Cerebellar cortex (tissue), 1 donor: ENCODE data around the gene VN1R5.

Experiments
- DNase-seq: peaks from one replicate; pipeline ENCODE4 v3.0.0-alpha.2; 2015; ENCODE audit warnings: low spot score

VN1R5 gene

DNA sequence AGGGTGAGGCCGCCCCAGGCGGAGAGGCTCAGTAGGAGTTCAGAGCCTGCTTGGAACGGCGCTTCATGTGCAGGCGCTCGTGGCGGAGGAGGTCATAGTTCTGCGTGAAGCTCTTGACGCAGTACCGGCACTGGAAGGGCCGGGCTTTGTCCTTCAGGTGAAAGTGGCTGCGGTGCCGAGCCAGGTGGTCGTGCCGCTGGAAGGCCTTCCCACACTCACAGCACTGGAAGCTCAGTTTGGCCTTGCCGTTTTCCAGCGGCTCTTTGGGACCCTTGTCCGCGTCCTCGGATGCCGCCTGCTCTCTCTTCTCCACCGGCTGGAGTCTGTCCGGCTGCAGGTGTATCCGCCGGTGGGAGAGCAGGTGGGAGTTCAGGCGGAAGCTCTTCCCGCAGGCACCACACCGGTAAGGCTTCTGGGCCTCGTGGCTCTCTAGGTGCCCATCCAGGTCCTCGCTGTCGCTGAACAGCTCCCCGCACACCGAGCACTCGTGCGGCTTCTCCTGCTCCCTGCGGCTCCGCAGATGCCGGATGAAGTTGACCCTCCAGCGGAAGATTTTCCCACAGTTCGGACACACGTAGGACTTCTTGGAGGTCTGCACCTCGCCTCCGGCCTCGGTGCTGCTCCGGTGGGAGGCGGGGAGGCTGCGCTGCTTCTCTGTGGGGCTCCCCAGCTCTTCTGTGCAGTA is 44.8 kb downstream of the VN1R5 start:
- no peak for DNase-seq

GRCh38 chr1:247301176-247301540 is 45.3 kb downstream of the VN1R5 start:
- DNase-seq, result no peak

- DNase-seq, result no peak
Observed at GRCh38 chr1:247303216-247303615, 47.3 kb downstream of the VN1R5 start.

- no peak for DNase-seq
Observed at GRCh38 chr1:247304031-247304430, 48.2 kb downstream of the VN1R5 start.
